Measurements from ENCODE around the gene FAM20B.

The FAM20B gene

GRCh38 chr1:179012038-179012437 is 13.7 kb upstream of the FAM20B start:
- no peak for TF ChIP-seq CTCF (IDR thresholded peaks at IDR 0.05; ENCODE audit: low read depth, low read length)
- no peak for DNase-seq (ENCODE audit: extremely low read depth, low read depth)

- DNase-seq (ENCODE audit: extremely low read depth, low read depth) = no peak
- TF ChIP-seq CTCF (IDR thresholded peaks at IDR 0.05; ENCODE audit: low read depth, low read length) = no peak
These were observed 11.6 kb upstream of the FAM20B start for GRCh38 chr1:179014123-179014522.

- no peak for TF ChIP-seq CTCF (IDR thresholded peaks at IDR 0.05; ENCODE audit: low read depth, low read length)
- DNase-seq (ENCODE audit: extremely low read depth, low read depth) = no peak
These were observed 10.3 kb upstream of the FAM20B start for GRCh38 chr1:179015396-179015795.

GRCh38 chr1:179016706-179017382 is 8.8 kb upstream of the FAM20B start:
- no peak for TF ChIP-seq CTCF (IDR thresholded peaks at IDR 0.05; ENCODE audit: low read depth, low read length)
- peak; percentile 92 for DNase-seq (ENCODE audit: extremely low read depth, low read depth)

- DNase-seq (ENCODE audit: extremely low read depth, low read depth) = no peak
These were observed 8.0 kb upstream of the FAM20B start for GRCh38 chr1:179017383-179018326.

GRCh38 chr1:179021873-179022272 is 3.8 kb upstream of the FAM20B start:
- TF ChIP-seq CTCF (IDR thresholded peaks at IDR 0.05; ENCODE audit: low read depth, low read length) = no peak
- no peak for DNase-seq (ENCODE audit: extremely low read depth, low read depth)

More at GRCh38 chr1:179017383-179018326, 8.0 kb upstream of the FAM20B start:
- TF ChIP-seq CTCF (IDR thresholded peaks at IDR 0.05; ENCODE audit: low read depth, low read length) = no peak
